Esophagus muscularis mucosa (tissue), 4 donors: Measurements from ENCODE around the gene SPTBN1.

Experiments used
- EP300 ChIP-seq: sonication (generic); formaldehyde crosslinking; IDR thresholded peaks from one replicate; pipeline ENCODE4 v1.6.1; 2017; ENCODE audit warnings: antibody characterized with exemption
- POLR2A ChIP-seq: fragments of 450-650 bp; IDR thresholded peaks from one replicate; pipeline ENCODE4 v1.6.1; 2017; ENCODE audit warnings: antibody characterized with exemption, moderate library complexity, mild to moderate bottlenecking, low read depth
- TF ChIP-seq, protein P1 (sequence below), 3 experiments: fragments of 200-600 bp in 2 of 3; fragments of 450-650 bp in 1 of 3; sonication (generic) in 2 of 3; IDR thresholded peaks; one replicate each; pipeline ENCODE4 v1.5.1; 2017 to 2019; ENCODE audit warnings: antibody characterized with exemption in 3 of 3, mild to moderate bottlenecking in 2 of 3, moderate library complexity in 1 of 3

DNA sequence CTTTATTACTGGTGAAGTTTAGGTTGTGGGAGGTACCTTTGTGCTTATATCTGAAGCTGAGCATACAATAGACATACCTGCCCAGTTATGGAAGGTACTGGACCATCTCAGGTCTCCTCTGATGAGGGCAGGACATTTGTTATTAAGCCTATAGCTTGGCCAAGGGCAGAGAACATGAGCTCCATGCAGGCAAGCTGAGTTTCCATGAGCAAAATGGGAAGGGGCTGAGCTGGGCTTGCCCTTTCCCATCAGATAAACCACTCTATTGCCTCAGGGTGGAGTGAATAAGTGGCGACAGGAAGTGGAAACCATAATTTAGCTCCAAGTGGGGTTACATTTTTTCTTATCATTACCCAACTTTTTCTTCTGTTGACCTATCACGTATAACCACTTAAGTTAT lies 227.5 kb downstream of the SPTBN1 start:
- no peak for TF ChIP-seq POLR2A
- TF ChIP-seq, protein P1, sequence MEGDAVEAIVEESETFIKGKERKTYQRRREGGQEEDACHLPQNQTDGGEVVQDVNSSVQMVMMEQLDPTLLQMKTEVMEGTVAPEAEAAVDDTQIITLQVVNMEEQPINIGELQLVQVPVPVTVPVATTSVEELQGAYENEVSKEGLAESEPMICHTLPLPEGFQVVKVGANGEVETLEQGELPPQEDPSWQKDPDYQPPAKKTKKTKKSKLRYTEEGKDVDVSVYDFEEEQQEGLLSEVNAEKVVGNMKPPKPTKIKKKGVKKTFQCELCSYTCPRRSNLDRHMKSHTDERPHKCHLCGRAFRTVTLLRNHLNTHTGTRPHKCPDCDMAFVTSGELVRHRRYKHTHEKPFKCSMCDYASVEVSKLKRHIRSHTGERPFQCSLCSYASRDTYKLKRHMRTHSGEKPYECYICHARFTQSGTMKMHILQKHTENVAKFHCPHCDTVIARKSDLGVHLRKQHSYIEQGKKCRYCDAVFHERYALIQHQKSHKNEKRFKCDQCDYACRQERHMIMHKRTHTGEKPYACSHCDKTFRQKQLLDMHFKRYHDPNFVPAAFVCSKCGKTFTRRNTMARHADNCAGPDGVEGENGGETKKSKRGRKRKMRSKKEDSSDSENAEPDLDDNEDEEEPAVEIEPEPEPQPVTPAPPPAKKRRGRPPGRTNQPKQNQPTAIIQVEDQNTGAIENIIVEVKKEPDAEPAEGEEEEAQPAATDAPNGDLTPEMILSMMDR (IDR thresholded peaks at IDR 0.05) = no peak
- no peak for TF ChIP-seq EP300
